Measurements from ENCODE around the gene RPS6KA4. TPM values are rescaled to one million over a fixed set of nuclear protein-coding genes. Genes with fewer than 3 reads are reported as not detected.
A peak's percentile ranks its signal among the peaks of the same experiment; 100 is the strongest.

The RPS6KA4 gene
- total RNA-seq, 2 experiments from 2014 or later = 7.3 to 9.2 TPM

DNA sequence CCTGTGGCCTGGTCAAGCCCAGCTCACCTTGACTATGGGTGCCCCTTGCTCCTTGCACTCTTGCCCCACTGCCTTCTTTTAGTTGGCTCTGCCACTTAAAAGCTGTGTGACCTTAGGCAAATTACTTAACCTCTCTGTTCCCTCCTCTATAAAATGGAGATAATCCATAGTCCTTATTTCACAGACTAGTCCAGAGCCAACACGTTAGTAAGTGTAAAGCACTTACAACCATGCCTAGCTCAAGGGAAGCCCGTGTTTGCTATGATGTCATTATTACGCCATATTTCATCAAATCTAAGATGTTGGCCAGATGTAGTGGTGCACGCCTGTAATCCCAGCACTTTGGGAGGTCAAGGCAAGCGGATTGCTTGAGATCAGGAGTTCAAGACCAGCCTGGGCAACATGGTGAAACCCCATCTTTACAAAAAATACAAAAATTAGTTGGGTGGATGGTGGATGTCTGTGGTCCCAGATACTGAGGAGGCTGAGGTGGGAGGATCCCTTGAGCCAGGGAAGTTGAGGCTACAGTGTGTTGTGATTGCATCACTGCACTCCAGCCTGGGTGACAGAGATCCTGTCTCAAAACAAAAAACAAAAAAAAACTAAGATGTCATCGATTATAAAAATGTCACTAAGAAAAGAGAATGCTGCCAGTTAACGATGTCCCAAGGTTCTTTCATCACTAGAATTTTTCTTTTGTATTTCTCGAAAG lies 21.3 kb upstream of the RPS6KA4 start:
- Mint-ChIP-seq H3K9me3 (no peaks in the 10 kb centered on the region), H3K4me3 (no peak overlapping the region), H3K27me3 (no peaks in the 10 kb centered on the region), H3K36me3 (ENCODE audit: low read depth) (peaks cover 35% of the 10 kb centered on the region), H3K4me1 (ENCODE audit: low read depth) (peaks cover 49% of the 10 kb centered on the region), H3K27ac (no peak overlapping the region)
- intact Hi-C loops (cut with DNase I, micrococcal nuclease) = loop anchor here in 1 of 2 experiments (1.0 kb wide), 1 partner anchor 18 kb away; no protein-coding TSS in a partner anchor
- TF ChIP-seq, protein P1, sequence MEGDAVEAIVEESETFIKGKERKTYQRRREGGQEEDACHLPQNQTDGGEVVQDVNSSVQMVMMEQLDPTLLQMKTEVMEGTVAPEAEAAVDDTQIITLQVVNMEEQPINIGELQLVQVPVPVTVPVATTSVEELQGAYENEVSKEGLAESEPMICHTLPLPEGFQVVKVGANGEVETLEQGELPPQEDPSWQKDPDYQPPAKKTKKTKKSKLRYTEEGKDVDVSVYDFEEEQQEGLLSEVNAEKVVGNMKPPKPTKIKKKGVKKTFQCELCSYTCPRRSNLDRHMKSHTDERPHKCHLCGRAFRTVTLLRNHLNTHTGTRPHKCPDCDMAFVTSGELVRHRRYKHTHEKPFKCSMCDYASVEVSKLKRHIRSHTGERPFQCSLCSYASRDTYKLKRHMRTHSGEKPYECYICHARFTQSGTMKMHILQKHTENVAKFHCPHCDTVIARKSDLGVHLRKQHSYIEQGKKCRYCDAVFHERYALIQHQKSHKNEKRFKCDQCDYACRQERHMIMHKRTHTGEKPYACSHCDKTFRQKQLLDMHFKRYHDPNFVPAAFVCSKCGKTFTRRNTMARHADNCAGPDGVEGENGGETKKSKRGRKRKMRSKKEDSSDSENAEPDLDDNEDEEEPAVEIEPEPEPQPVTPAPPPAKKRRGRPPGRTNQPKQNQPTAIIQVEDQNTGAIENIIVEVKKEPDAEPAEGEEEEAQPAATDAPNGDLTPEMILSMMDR (IDR thresholded peaks at IDR 0.05) = no peak
- H3K27ac ChIP-seq (ENCODE audit: low read depth in 1 of 2, low read length in 2 of 2) = no peak overlapping the region
- no peak for DNase-seq
- H3K27me3 ChIP-seq (ENCODE audit: control insufficient read depth in 1 of 2, insufficient read depth in 2 of 2, low read length in 2 of 2) = no peaks in the 10 kb centered on the region
- peaks cover 37% of the 10 kb centered on the region for H3K4me1 ChIP-seq (ENCODE audit: insufficient read depth, low read length)
- ATAC-seq (ENCODE audit: poor library complexity) = no peak
- POLR2A ChIA-PET = interaction anchor here (0.6 to 2.0 kb wide), 2 partner anchors 20 to 24 kb away, joined by 3 to 8 read pairs; partner anchors contain the start of genes PRDX5 and TRMT112
- no peaks in the 10 kb centered on the region for H3K9me3 ChIP-seq (ENCODE audit: control insufficient read depth in 1 of 2, insufficient read depth in 1 of 2, low read length in 2 of 2)
- no peak overlapping the region for H3K4me3 ChIP-seq (ENCODE audit: low read length)
- CTCF ChIA-PET = no interaction called here
- peaks cover 24% of the 10 kb centered on the region for H3K36me3 ChIP-seq (ENCODE audit: insufficient read depth, low read length)

DNA sequence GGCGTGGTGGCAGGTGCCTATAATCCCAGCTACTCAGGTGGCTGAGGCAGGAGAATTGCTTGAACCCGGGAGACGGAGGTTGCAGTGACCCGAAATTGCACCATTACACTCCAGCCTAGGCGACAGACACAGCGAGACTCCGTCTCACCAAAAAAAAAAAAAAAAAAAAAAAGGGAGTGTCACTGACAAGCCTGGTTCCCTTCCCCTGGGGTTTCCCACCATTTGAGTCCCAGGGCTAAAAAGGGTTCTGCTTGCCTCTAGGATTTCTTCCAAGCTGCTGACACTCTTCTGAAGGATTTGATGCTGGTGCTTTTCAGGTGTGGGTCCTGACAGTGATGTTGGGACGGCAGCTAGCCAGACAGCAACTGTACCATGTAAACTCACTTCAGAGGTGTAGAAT lies 20.2 kb upstream of the RPS6KA4 start:
- H3K9me3 Mint-ChIP-seq = no peaks in the 10 kb centered on the region
- ChIA-PET CTCF (no interaction called here), POLR2A (interaction anchor here (4.7 kb wide), 1 partner anchor 21 kb away, joined by 103 read pairs; the partner anchor contains the start of genes PRDX5 and TRMT112)
- H3K4me3 Mint-ChIP-seq = peak overlapping the region; percentile 92
- H3K27me3 Mint-ChIP-seq = no peaks in the 10 kb centered on the region
- Histone ChIP-seq H3K27ac (ENCODE audit: low read depth in 1 of 2, low read length in 2 of 2) (peak overlapping the region in 1 of 2 donors; percentile 93), H3K27me3 (ENCODE audit: control insufficient read depth in 1 of 2, insufficient read depth in 2 of 2, low read length in 2 of 2) (no peaks in the 10 kb centered on the region), H3K4me3 (ENCODE audit: low read length) (no peak overlapping the region), H3K36me3 (ENCODE audit: insufficient read depth, low read length) (peaks cover 32% of the 10 kb centered on the region), H3K4me1 (ENCODE audit: insufficient read depth, low read length) (peaks cover 47% of the 10 kb centered on the region), H3K9me3 (ENCODE audit: control insufficient read depth in 1 of 2, insufficient read depth in 1 of 2, low read length in 2 of 2) (no peaks in the 10 kb centered on the region)
- DNase-seq (peak in 1 of 14 experiments; percentile 31), ATAC-seq (ENCODE audit: poor library complexity) (no peak)
- intact Hi-C loops (cut with DNase I, micrococcal nuclease) = loop anchor here in 1 of 2 experiments (1.0 kb wide), 1 partner anchor 19 kb away; no protein-coding TSS in a partner anchor
- peaks cover 34% of the 10 kb centered on the region for H3K36me3 Mint-ChIP-seq (ENCODE audit: low read depth)
- peaks cover 49% of the 10 kb centered on the region for H3K4me1 Mint-ChIP-seq (ENCODE audit: low read depth)
- H3K27ac Mint-ChIP-seq = peak overlapping the region; percentile 93
- TF ChIP-seq, protein P1 (IDR thresholded peaks at IDR 0.05) = no peak

DNA sequence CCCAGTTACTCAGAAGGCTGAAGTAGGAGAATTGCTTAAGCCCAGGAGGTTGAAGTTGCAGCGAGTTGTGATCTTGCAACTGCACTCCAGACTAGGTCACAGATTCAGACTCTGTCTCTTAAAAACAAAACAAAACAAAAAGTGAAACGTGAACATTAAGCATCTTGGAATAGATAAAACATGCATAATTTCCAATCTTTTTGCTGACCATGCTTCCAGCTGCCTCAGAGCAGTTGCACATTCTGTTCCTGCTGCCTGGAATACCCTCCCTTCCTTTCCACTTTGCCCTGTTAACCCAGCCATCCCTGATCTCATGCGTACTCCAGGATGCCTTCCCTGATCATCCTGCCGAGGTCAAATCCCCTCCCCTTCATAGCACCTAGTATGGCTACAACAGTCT lies 19.7 kb upstream of the RPS6KA4 start:
- intact Hi-C loops (cut with DNase I, micrococcal nuclease) = no loop called here
- Mint-ChIP-seq H3K27ac (peak overlapping the region; percentile 93), H3K4me1 (ENCODE audit: low read depth) (peaks cover 49% of the 10 kb centered on the region), H3K9me3 (no peaks in the 10 kb centered on the region), H3K27me3 (no peaks in the 10 kb centered on the region), H3K36me3 (ENCODE audit: low read depth) (peaks cover 32% of the 10 kb centered on the region), H3K4me3 (peak overlapping the region; percentile 92)
- Histone ChIP-seq H3K27ac (ENCODE audit: low read depth in 1 of 2, low read length in 2 of 2) (peak overlapping the region; percentile 83 to 93), H3K4me3 (ENCODE audit: low read length) (peak overlapping the region; percentile 81), H3K9me3 (ENCODE audit: control insufficient read depth in 1 of 2, insufficient read depth in 1 of 2, low read length in 2 of 2) (no peaks in the 10 kb centered on the region), H3K36me3 (ENCODE audit: insufficient read depth, low read length) (peaks cover 38% of the 10 kb centered on the region), H3K4me1 (ENCODE audit: insufficient read depth, low read length) (peaks cover 53% of the 10 kb centered on the region), H3K27me3 (ENCODE audit: control insufficient read depth in 1 of 2, insufficient read depth in 2 of 2, low read length in 2 of 2) (no peaks in the 10 kb centered on the region)
- ATAC-seq (ENCODE audit: poor library complexity) = no peak
- DNase-seq = no peak
- TF ChIP-seq, protein P1 (IDR thresholded peaks at IDR 0.05) = no peak
- CTCF ChIA-PET = interaction anchor here (1.1 to 2.3 kb wide), 2 partner anchors 8 to 38 kb away, joined by 3 to 15 read pairs; no protein-coding TSS in a partner anchor
- POLR2A ChIA-PET = interaction anchor here (1.1 to 4.7 kb wide), 4 partner anchors 10 to 439 kb away, joined by 3 to 103 read pairs (median 6); partner anchors contain the start of genes PRDX5, SF1, STIP1 and TRMT112
